OCI-LY1 (cell line): ENCODE data around the gene SVOP.

ENCODE experiments used
- EZH2 ChIP-seq: fragments of 200-600 bp; sonication (generic), shearing (Covaris generic); IDR thresholded peaks from 2 replicates; pipeline ENCODE4 v1.8.0; 2017; ENCODE audit warnings: borderline replicate concordance, mixed run types, mild to moderate bottlenecking, antibody characterized with exemption, low read length, moderate library complexity, mixed read lengths
- TF ChIP-seq, protein P1 (sequence below): fragments of 200-600 bp; sonication (generic), shearing (Covaris generic); IDR thresholded peaks from 2 replicates; pipeline ENCODE4 v1.5.1; 2017; ENCODE audit warnings: mild to moderate bottlenecking, antibody characterized with exemption, low read length, moderate library complexity, mixed read lengths

DNA sequence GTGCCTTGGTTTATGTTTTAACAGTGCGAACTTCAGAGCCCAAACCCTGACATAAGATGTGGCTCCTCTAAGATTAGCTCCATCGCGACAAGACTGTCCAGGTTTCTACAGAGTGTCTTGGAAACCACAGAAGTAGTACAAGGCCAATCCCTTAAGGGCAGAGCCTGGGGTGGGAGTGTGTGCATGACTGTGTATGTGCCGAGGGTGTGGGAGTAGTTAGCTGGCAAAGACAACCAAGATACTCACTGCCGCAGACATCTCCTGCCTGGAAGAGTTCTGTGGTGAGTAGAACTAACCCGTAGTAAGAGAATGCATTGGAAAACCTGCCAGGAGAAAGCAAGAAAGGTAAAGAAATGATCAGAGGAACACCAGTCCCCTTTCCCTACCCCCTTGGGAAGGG lies 86.9 kb downstream of the SVOP start:
- TF ChIP-seq, protein P1, sequence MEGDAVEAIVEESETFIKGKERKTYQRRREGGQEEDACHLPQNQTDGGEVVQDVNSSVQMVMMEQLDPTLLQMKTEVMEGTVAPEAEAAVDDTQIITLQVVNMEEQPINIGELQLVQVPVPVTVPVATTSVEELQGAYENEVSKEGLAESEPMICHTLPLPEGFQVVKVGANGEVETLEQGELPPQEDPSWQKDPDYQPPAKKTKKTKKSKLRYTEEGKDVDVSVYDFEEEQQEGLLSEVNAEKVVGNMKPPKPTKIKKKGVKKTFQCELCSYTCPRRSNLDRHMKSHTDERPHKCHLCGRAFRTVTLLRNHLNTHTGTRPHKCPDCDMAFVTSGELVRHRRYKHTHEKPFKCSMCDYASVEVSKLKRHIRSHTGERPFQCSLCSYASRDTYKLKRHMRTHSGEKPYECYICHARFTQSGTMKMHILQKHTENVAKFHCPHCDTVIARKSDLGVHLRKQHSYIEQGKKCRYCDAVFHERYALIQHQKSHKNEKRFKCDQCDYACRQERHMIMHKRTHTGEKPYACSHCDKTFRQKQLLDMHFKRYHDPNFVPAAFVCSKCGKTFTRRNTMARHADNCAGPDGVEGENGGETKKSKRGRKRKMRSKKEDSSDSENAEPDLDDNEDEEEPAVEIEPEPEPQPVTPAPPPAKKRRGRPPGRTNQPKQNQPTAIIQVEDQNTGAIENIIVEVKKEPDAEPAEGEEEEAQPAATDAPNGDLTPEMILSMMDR: no peak
- no peak for TF ChIP-seq EZH2
